ENCODE measurements around the gene ZNRF2. TPM values are rescaled to one million over a fixed set of nuclear protein-coding genes. Genes with fewer than 3 reads are reported as not detected.
"Not testable (repeated sequence)": the region's sequence is repeated elsewhere in the genome, so short reads cannot be mapped to it uniquely, and the experiment has no call there.

ZNRF2 gene
- total and polyA plus RNA-seq, 4 donors = 4.8 to 21.1 (median 11.2) TPM

- H3K27ac ChIP-seq (ENCODE audit: low read depth in 1 of 2, low read length in 2 of 2); ATAC-seq (ENCODE audit: low FRiP score); H3K9me3 ChIP-seq (ENCODE audit: control insufficient read depth, low read length); DNase-seq; H3K4me1 ChIP-seq (ENCODE audit: control insufficient read depth in 1 of 2, insufficient read depth in 2 of 2, low read length in 2 of 2); H3K27me3 ChIP-seq (ENCODE audit: control insufficient read depth in 1 of 2, insufficient read depth in 2 of 2, low read length in 1 of 2); intact Hi-C loops (cut with DNase I); H3K4me3 ChIP-seq (ENCODE audit: low read length in 2 of 2); H3K36me3 ChIP-seq (ENCODE audit: control insufficient read depth in 1 of 2, insufficient read depth in 2 of 2, low read length in 1 of 2): not testable (repeated sequence)
- 84 to 89% methylated on average over 3 of the region's 3 CpGs for WGBS, 2 donors
Measured at GRCh38 chr7:30290317-30290716, 5.9 kb downstream of the ZNRF2 start.

GRCh38 chr7:30292416-30293038 is 8.1 kb downstream of the ZNRF2 start:
- H3K4me1 ChIP-seq (ENCODE audit: control insufficient read depth in 1 of 2, insufficient read depth in 2 of 2, low read length in 2 of 2); H3K36me3 ChIP-seq (ENCODE audit: control insufficient read depth in 1 of 2, insufficient read depth in 2 of 2, low read length in 1 of 2); H3K27ac ChIP-seq (ENCODE audit: low read depth in 1 of 2, low read length in 2 of 2); H3K4me3 ChIP-seq (ENCODE audit: low read length in 2 of 2); DNase-seq; ATAC-seq (ENCODE audit: low FRiP score); intact Hi-C loops (cut with DNase I); H3K27me3 ChIP-seq (ENCODE audit: control insufficient read depth in 1 of 2, insufficient read depth in 2 of 2, low read length in 1 of 2); H3K9me3 ChIP-seq (ENCODE audit: control insufficient read depth, low read length): not testable (repeated sequence)
- 91 to 94% methylated on average over 3 of the region's 3 CpGs for WGBS, 2 donors

- H3K4me1 ChIP-seq (ENCODE audit: control insufficient read depth in 1 of 2, insufficient read depth in 2 of 2, low read length in 2 of 2); H3K27ac ChIP-seq (ENCODE audit: low read depth in 1 of 2, low read length in 2 of 2); H3K4me3 ChIP-seq (ENCODE audit: low read length in 2 of 2); ATAC-seq (ENCODE audit: low FRiP score); H3K9me3 ChIP-seq (ENCODE audit: control insufficient read depth, low read length); H3K36me3 ChIP-seq (ENCODE audit: control insufficient read depth in 1 of 2, insufficient read depth in 2 of 2, low read length in 1 of 2); DNase-seq; intact Hi-C loops (cut with DNase I); H3K27me3 ChIP-seq (ENCODE audit: control insufficient read depth in 1 of 2, insufficient read depth in 2 of 2, low read length in 1 of 2): not testable (repeated sequence)
- 86 to 88% methylated on average over 2 of the region's 2 CpGs for whole genome bisulfite sequencing, 2 donors
Measured at GRCh38 chr7:30296304-30296703, 11.9 kb downstream of the ZNRF2 start.

DNA sequence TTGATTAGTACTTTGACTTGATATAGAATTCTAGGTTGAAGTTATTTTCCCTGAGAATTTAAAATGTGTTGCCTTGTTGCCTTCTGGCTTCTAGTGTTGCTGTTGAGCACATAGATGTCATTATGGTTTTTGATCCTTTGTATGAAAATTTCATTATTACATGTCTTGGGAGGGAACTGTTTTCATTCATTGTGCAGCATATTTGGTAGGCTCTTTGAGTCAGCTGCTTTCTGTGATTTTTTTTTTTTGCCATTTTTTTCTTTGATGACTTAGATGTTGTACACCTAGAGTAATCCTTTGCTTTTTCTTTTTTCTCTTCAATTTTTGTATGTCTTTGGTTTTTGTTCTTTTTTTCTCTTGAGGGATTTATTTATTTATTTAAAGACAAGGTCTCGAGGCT is 13.1 kb downstream of the ZNRF2 start:
- intact Hi-C loops (cut with DNase I); H3K27ac ChIP-seq (ENCODE audit: low read depth in 1 of 2, low read length in 2 of 2); ATAC-seq (ENCODE audit: low FRiP score); H3K27me3 ChIP-seq (ENCODE audit: control insufficient read depth in 1 of 2, insufficient read depth in 2 of 2, low read length in 1 of 2); H3K9me3 ChIP-seq (ENCODE audit: control insufficient read depth, low read length); H3K4me3 ChIP-seq (ENCODE audit: low read length in 2 of 2); DNase-seq; H3K4me1 ChIP-seq (ENCODE audit: control insufficient read depth in 1 of 2, insufficient read depth in 2 of 2, low read length in 2 of 2); H3K36me3 ChIP-seq (ENCODE audit: control insufficient read depth in 1 of 2, insufficient read depth in 2 of 2, low read length in 1 of 2): not testable (repeated sequence)
- 97 to 100% methylated on average over 1 of the region's 1 CpG for WGBS, 2 donors

GRCh38 chr7:30298409-30298808 is 14.0 kb downstream of the ZNRF2 start:
- 89 to 94% methylated on average over 3 of the region's 3 CpGs for WGBS, 2 donors
- H3K36me3 ChIP-seq (ENCODE audit: control insufficient read depth in 1 of 2, insufficient read depth in 2 of 2, low read length in 1 of 2); H3K4me3 ChIP-seq (ENCODE audit: low read length in 2 of 2); DNase-seq; intact Hi-C loops (cut with DNase I); H3K4me1 ChIP-seq (ENCODE audit: control insufficient read depth in 1 of 2, insufficient read depth in 2 of 2, low read length in 2 of 2); H3K27me3 ChIP-seq (ENCODE audit: control insufficient read depth in 1 of 2, insufficient read depth in 2 of 2, low read length in 1 of 2); H3K9me3 ChIP-seq (ENCODE audit: control insufficient read depth, low read length); H3K27ac ChIP-seq (ENCODE audit: low read depth in 1 of 2, low read length in 2 of 2); ATAC-seq (ENCODE audit: low FRiP score): not testable (repeated sequence)

GRCh38 chr7:30301751-30302150 is 17.4 kb downstream of the ZNRF2 start:
- DNase-seq (no peak), ATAC-seq (ENCODE audit: low FRiP score) (no peak)
- WGBS, 2 donors = 98% methylated on average over 7 of the region's 7 CpGs
- Histone ChIP-seq H3K9me3 (ENCODE audit: control insufficient read depth, low read length) (no peaks in the 10 kb centered on the region), H3K36me3 (ENCODE audit: control insufficient read depth in 1 of 2, insufficient read depth in 2 of 2, low read length in 1 of 2) (no peaks in the 10 kb centered on the region), H3K27ac (ENCODE audit: low read depth in 1 of 2, low read length in 2 of 2) (no peak overlapping the region), H3K4me1 (ENCODE audit: control insufficient read depth in 1 of 2, insufficient read depth in 2 of 2, low read length in 2 of 2) (peaks cover 2% of the 10 kb centered on the region in 2 donors), H3K27me3 (ENCODE audit: control insufficient read depth in 1 of 2, insufficient read depth in 2 of 2, low read length in 1 of 2) (no peaks in the 10 kb centered on the region), H3K4me3 (ENCODE audit: low read length in 2 of 2) (no peak overlapping the region)
- intact Hi-C loops (cut with DNase I) = no loop called here

GRCh38 chr7:30302656-30303311 is 18.4 kb downstream of the ZNRF2 start:
- WGBS, 2 donors = 97 to 98% methylated on average over 10 of the region's 10 CpGs
- H3K27me3 ChIP-seq (ENCODE audit: control insufficient read depth in 1 of 2, insufficient read depth in 2 of 2, low read length in 1 of 2) = no peaks in the 10 kb centered on the region
- no peaks in the 10 kb centered on the region for H3K9me3 ChIP-seq (ENCODE audit: control insufficient read depth, low read length)
- no peak for ATAC-seq (ENCODE audit: low FRiP score)
- no peak overlapping the region for H3K27ac ChIP-seq (ENCODE audit: low read depth in 1 of 2, low read length in 2 of 2)
- H3K36me3 ChIP-seq (ENCODE audit: control insufficient read depth in 1 of 2, insufficient read depth in 2 of 2, low read length in 1 of 2) = no peaks in the 10 kb centered on the region
- peaks cover 2 to 5% of the 10 kb centered on the region in 2 donors for H3K4me1 ChIP-seq (ENCODE audit: control insufficient read depth in 1 of 2, insufficient read depth in 2 of 2, low read length in 2 of 2)
- intact Hi-C loops (cut with DNase I) = no loop called here
- DNase-seq = no peak
- H3K4me3 ChIP-seq (ENCODE audit: low read length in 2 of 2) = no peak overlapping the region

- intact Hi-C loops (cut with DNase I) = no loop called here
- DNase-seq = no peak
- H3K27me3 ChIP-seq (ENCODE audit: control insufficient read depth in 1 of 2, insufficient read depth in 2 of 2, low read length in 1 of 2) = no peaks in the 10 kb centered on the region
- H3K36me3 ChIP-seq (ENCODE audit: control insufficient read depth in 1 of 2, insufficient read depth in 2 of 2, low read length in 1 of 2) = no peaks in the 10 kb centered on the region
- 96 to 99% methylated on average over 1 of the region's 1 CpG for WGBS, 2 donors
- no peak overlapping the region for H3K4me3 ChIP-seq (ENCODE audit: low read length in 2 of 2)
- peaks cover 2 to 5% of the 10 kb centered on the region in 2 donors for H3K4me1 ChIP-seq (ENCODE audit: control insufficient read depth in 1 of 2, insufficient read depth in 2 of 2, low read length in 2 of 2)
- no peak overlapping the region for H3K27ac ChIP-seq (ENCODE audit: low read depth in 1 of 2, low read length in 2 of 2)
- no peaks in the 10 kb centered on the region for H3K9me3 ChIP-seq (ENCODE audit: control insufficient read depth, low read length)
- ATAC-seq (ENCODE audit: low FRiP score) = no peak
Measured at GRCh38 chr7:30303312-30304039, 19.1 kb downstream of the ZNRF2 start.
